OCI-LY3 (cell line): ENCODE results near the gene AGAP1.

ENCODE experiments used
- H2AFZ ChIP-seq: fragments of 200-600, 300-600 bp; shearing (Covaris generic); 2 replicates; pipeline ENCODE4 v1.6.0; 2014; ENCODE audit warnings: antibody characterized with exemption, low read depth, low read length
- H3K27ac ChIP-seq: fragments of 200-600, 300-600 bp; sonication (generic); 2 replicates; pipeline ENCODE4 v1.5.1; 2014; ENCODE audit warnings: mild to moderate bottlenecking, low read length, moderate library complexity, mixed read lengths
- H3K27me3 ChIP-seq: fragments of 200-600, 300-600 bp; sonication (generic); 2 replicates; pipeline ENCODE4 v1.6.1; 2014; ENCODE audit warnings: low read depth, low read length, mixed read lengths
- H3K36me3 ChIP-seq: fragments of 200-600, 300-600 bp; sonication (generic); replicated peaks from 2 replicates; pipeline ENCODE3; 2014; ENCODE audit warnings: low read depth, low read length, mixed read lengths
- H3K4me1 ChIP-seq: fragments of 300-600, 200-600 bp; sonication (generic); 2 replicates; pipeline ENCODE4 v1.6.1; 2014; ENCODE audit warnings: low read length, mixed read lengths
- H3K4me2 ChIP-seq: fragments of 200-600, 300-600 bp; sonication (generic); 2 replicates; pipeline ENCODE4 v1.6.1; 2014; ENCODE audit warnings: low read length, mixed read lengths
- H3K4me3 ChIP-seq: fragments of 300-600, 200-600 bp; sonication (generic); 2 replicates; pipeline ENCODE4 v1.5.1; 2014; ENCODE audit warnings: antibody characterized with exemption, mild to moderate bottlenecking, low read length, moderate library complexity
- H3K79me2 ChIP-seq: fragments of 300-600, 200-600 bp; shearing (Covaris generic); 2 replicates; pipeline ENCODE4 v1.6.1; 2014; ENCODE audit warnings: mild to moderate bottlenecking, low read length, mixed read lengths
- H3K9ac ChIP-seq: fragments of 300-600, 200-600 bp; shearing (Covaris generic); 2 replicates; pipeline ENCODE4 v1.6.0; 2014; ENCODE audit warnings: mild to moderate bottlenecking, low read length, moderate library complexity
- H3K9me3 ChIP-seq: fragments of 200-600, 300-600 bp; shearing (Covaris generic); 2 replicates; pipeline ENCODE4 v1.6.1; 2014; ENCODE audit warnings: low read length, mixed read lengths; ENCODE audit not compliant: insufficient read depth
- H4K20me1 ChIP-seq: fragments of 200-600, 300-600 bp; sonication (generic); 2 replicates; pipeline ENCODE4 v1.6.1; 2016; ENCODE audit warnings: low read length, mixed read lengths; ENCODE audit not compliant: insufficient read depth
- CTCF ChIP-seq: fragments of 200-600, 300-600 bp; sonication (generic); IDR thresholded peaks from 2 replicates; pipeline ENCODE4 v1.5.1; 2014; ENCODE audit warnings: antibody characterized with exemption, low read length, low read depth
- EZH2phosphoT487 ChIP-seq: fragments of 200-600 bp; shearing (Covaris generic); IDR thresholded peaks from 2 replicates; pipeline ENCODE4 v1.6.1; 2018; ENCODE audit warnings: antibody characterized with exemption, mixed run types, low read depth

Gene AGAP1

GRCh38 chr2:235768606-235769005 lies 274.8 kb downstream of the AGAP1 start:
- Histone ChIP-seq H3K27me3 (no peaks in the 10 kb centered on the region), H3K9me3 (no peaks in the 10 kb centered on the region), H3K4me1 (no peaks in the 10 kb centered on the region), H3K36me3 (no peaks in the 10 kb centered on the region), H3K4me2 (no peak overlapping the region), H3K27ac (no peak overlapping the region), H3K9ac (no peak overlapping the region), H3K4me3 (no peak overlapping the region), H4K20me1 (no peaks in the 10 kb centered on the region), H3K79me2 (no peaks in the 10 kb centered on the region), H2AFZ (no peak overlapping the region)
- TF ChIP-seq CTCF = no peak
- no peak for TF ChIP-seq EZH2phosphoT487

- H4K20me1 ChIP-seq = no peaks in the 10 kb centered on the region
Measured at GRCh38 chr2:235769046-235769445, 275.2 kb downstream of the AGAP1 start.

GRCh38 chr2:235770909-235771820 lies 277.3 kb downstream of the AGAP1 start:
- TF ChIP-seq EZH2phosphoT487 = no peak
- no peak for TF ChIP-seq CTCF
- Histone ChIP-seq H3K27ac (no peak overlapping the region), H3K4me3 (no peak overlapping the region)

More at GRCh38 chr2:235769046-235769445, 275.2 kb downstream of the AGAP1 start:
- no peak overlapping the region for H3K4me3 ChIP-seq
- no peak overlapping the region for H3K27ac ChIP-seq
- no peaks in the 10 kb centered on the region for H3K79me2 ChIP-seq
- H3K4me2 ChIP-seq = no peak overlapping the region
- H3K9ac ChIP-seq = no peak overlapping the region
- TF ChIP-seq EZH2phosphoT487 (no peak), CTCF (no peak)
- no peaks in the 10 kb centered on the region for H3K36me3 ChIP-seq
- no peaks in the 10 kb centered on the region for H3K4me1 ChIP-seq
- no peak overlapping the region for H2AFZ ChIP-seq
- no peaks in the 10 kb centered on the region for H3K9me3 ChIP-seq
- no peaks in the 10 kb centered on the region for H3K27me3 ChIP-seq

GRCh38 chr2:235773188-235773928 lies 279.5 kb downstream of the AGAP1 start:
- H3K79me2 ChIP-seq = no peaks in the 10 kb centered on the region
- no peak overlapping the region for H3K27ac ChIP-seq
- no peaks in the 10 kb centered on the region for H3K36me3 ChIP-seq
- TF ChIP-seq CTCF (no peak), EZH2phosphoT487 (no peak)
- no peak overlapping the region for H2AFZ ChIP-seq
- no peak overlapping the region for H3K4me2 ChIP-seq
- H3K9ac ChIP-seq = no peak overlapping the region
- no peaks in the 10 kb centered on the region for H3K27me3 ChIP-seq
- no peaks in the 10 kb centered on the region for H3K4me1 ChIP-seq
- no peaks in the 10 kb centered on the region for H3K9me3 ChIP-seq
- H4K20me1 ChIP-seq = no peaks in the 10 kb centered on the region
- no peak overlapping the region for H3K4me3 ChIP-seq

More at GRCh38 chr2:235770909-235771820, 277.3 kb downstream of the AGAP1 start:
- no peak overlapping the region for H3K9ac ChIP-seq
- H3K27me3 ChIP-seq = no peaks in the 10 kb centered on the region
- no peaks in the 10 kb centered on the region for H3K9me3 ChIP-seq
- no peak overlapping the region for H3K4me2 ChIP-seq
- no peak overlapping the region for H2AFZ ChIP-seq
- H3K79me2 ChIP-seq = no peaks in the 10 kb centered on the region
- H3K36me3 ChIP-seq = no peaks in the 10 kb centered on the region
- H3K4me1 ChIP-seq = no peaks in the 10 kb centered on the region
- no peaks in the 10 kb centered on the region for H4K20me1 ChIP-seq
